ENCODE results near the gene MMS22L. TPM values are rescaled to one million over a fixed set of nuclear protein-coding genes. Genes with fewer than 3 reads are reported as not detected.

MMS22L gene
- total RNA-seq, 2 experiments from 2014 or later: 5.3 to 5.8 TPM

GRCh38 chr6:97293198-97293696 is 10.2 kb upstream of the MMS22L start:
- H3K4me1 ChIP-seq (ENCODE audit: insufficient read depth, low read length): no peaks in the 10 kb centered on the region
- H3K27me3 ChIP-seq (ENCODE audit: control insufficient read depth in 1 of 2, insufficient read depth in 2 of 2, low read length in 2 of 2): peaks cover 2 to 17% of the 10 kb centered on the region in 2 experiments
- POLR2A ChIA-PET: interaction anchor here (0.6 kb wide), 1 partner anchor 33 kb away, joined by 5 read pairs; no protein-coding TSS in a partner anchor
- no peaks in the 10 kb centered on the region for H3K36me3 ChIP-seq (ENCODE audit: insufficient read depth, low read length)
- no peak overlapping the region for H3K4me3 ChIP-seq (ENCODE audit: low read length)
- CTCF ChIA-PET: no interaction called here
- no peak for ATAC-seq (ENCODE audit: poor library complexity)
- Mint-ChIP-seq H3K9me3 (no peaks in the 10 kb centered on the region), H3K4me1 (ENCODE audit: low read depth) (no peaks in the 10 kb centered on the region), H3K27ac (no peak overlapping the region), H3K36me3 (ENCODE audit: low read depth) (no peaks in the 10 kb centered on the region), H3K27me3 (peaks cover 39% of the 10 kb centered on the region), H3K4me3 (no peak overlapping the region)
- intact Hi-C loops (cut with DNase I, micrococcal nuclease): no loop called here
- DNase-seq: no peak
- no peak for TF ChIP-seq CTCF (IDR thresholded peaks at IDR 0.05)
- H3K27ac ChIP-seq (ENCODE audit: low read depth in 1 of 2, low read length in 2 of 2): no peak overlapping the region
- H3K9me3 ChIP-seq (ENCODE audit: control insufficient read depth in 1 of 2, insufficient read depth in 1 of 2, low read length in 2 of 2): no peaks in the 10 kb centered on the region

GRCh38 chr6:97292671-97293070 is 9.7 kb upstream of the MMS22L start:
- Histone ChIP-seq H3K27me3 (ENCODE audit: control insufficient read depth in 1 of 2, insufficient read depth in 2 of 2, low read length in 2 of 2) (peaks cover 0 to 17% of the 10 kb centered on the region in 2 experiments), H3K4me3 (ENCODE audit: low read length) (no peak overlapping the region), H3K9me3 (ENCODE audit: control insufficient read depth in 1 of 2, insufficient read depth in 1 of 2, low read length in 2 of 2) (no peaks in the 10 kb centered on the region), H3K4me1 (ENCODE audit: insufficient read depth, low read length) (no peaks in the 10 kb centered on the region), H3K36me3 (ENCODE audit: insufficient read depth, low read length) (no peaks in the 10 kb centered on the region), H3K27ac (ENCODE audit: low read depth in 1 of 2, low read length in 2 of 2) (no peak overlapping the region)
- ATAC-seq (ENCODE audit: poor library complexity): no peak
- H3K27ac Mint-ChIP-seq: no peak overlapping the region
- H3K4me1 Mint-ChIP-seq (ENCODE audit: low read depth): no peaks in the 10 kb centered on the region
- H3K9me3 Mint-ChIP-seq: no peaks in the 10 kb centered on the region
- POLR2A ChIA-PET: interaction anchor here (0.6 kb wide), 1 partner anchor 32 kb away, joined by 5 read pairs; no protein-coding TSS in a partner anchor
- CTCF ChIA-PET: no interaction called here
- no peak overlapping the region for H3K4me3 Mint-ChIP-seq
- intact Hi-C loops (cut with DNase I, micrococcal nuclease): no loop called here
- H3K27me3 Mint-ChIP-seq: peaks cover 39% of the 10 kb centered on the region
- no peak for DNase-seq
- no peak for TF ChIP-seq CTCF (IDR thresholded peaks at IDR 0.05)
- H3K36me3 Mint-ChIP-seq (ENCODE audit: low read depth): no peaks in the 10 kb centered on the region

GRCh38 chr6:97291896-97292295 is 8.9 kb upstream of the MMS22L start:
- POLR2A ChIA-PET: no interaction called here
- H3K27ac Mint-ChIP-seq: no peak overlapping the region

More at GRCh38 chr6:97291896-97292295, 8.9 kb upstream of the MMS22L start:
- intact Hi-C loops (cut with DNase I, micrococcal nuclease): no loop called here
- TF ChIP-seq CTCF (IDR thresholded peaks at IDR 0.05): no peak
- no peak overlapping the region for H3K4me3 ChIP-seq (ENCODE audit: low read length)
- no peaks in the 10 kb centered on the region for H3K36me3 ChIP-seq (ENCODE audit: insufficient read depth, low read length)
- ATAC-seq (ENCODE audit: poor library complexity): no peak
- Mint-ChIP-seq H3K4me1 (ENCODE audit: low read depth) (no peaks in the 10 kb centered on the region), H3K36me3 (ENCODE audit: low read depth) (no peaks in the 10 kb centered on the region), H3K4me3 (no peak overlapping the region), H3K27me3 (peaks cover 39% of the 10 kb centered on the region), H3K9me3 (no peaks in the 10 kb centered on the region)
- no peak overlapping the region for H3K27ac ChIP-seq (ENCODE audit: low read depth in 1 of 2, low read length in 2 of 2)
- H3K27me3 ChIP-seq (ENCODE audit: control insufficient read depth in 1 of 2, insufficient read depth in 2 of 2, low read length in 2 of 2): peaks cover 0 to 17% of the 10 kb centered on the region in 2 experiments
- no peaks in the 10 kb centered on the region for H3K9me3 ChIP-seq (ENCODE audit: control insufficient read depth in 1 of 2, insufficient read depth in 1 of 2, low read length in 2 of 2)
- DNase-seq: no peak
- CTCF ChIA-PET: interaction anchor here (0.9 kb wide), 1 partner anchor 15 kb away, joined by 4 read pairs; no protein-coding TSS in a partner anchor
- no peaks in the 10 kb centered on the region for H3K4me1 ChIP-seq (ENCODE audit: insufficient read depth, low read length)

All from CD4-positive, alpha-beta T cell (primary cell).